Kidney epithelial cell (primary cell): ENCODE results near the gene KCNK6. TPM values are rescaled to one million over a fixed set of nuclear protein-coding genes. Genes with fewer than 3 reads are reported as not detected.
A peak's percentile ranks its signal among the peaks of the same experiment; 100 is the strongest.
"Not testable (repeated sequence)": the region's sequence is repeated elsewhere in the genome, so short reads cannot be mapped to it uniquely, and the experiment has no call there.

Experiments used
- DNase-seq: peaks from one replicate; pipeline ENCODE4 v3.0.0-alpha.2; 2010; ENCODE audit warnings: low read depth
- H3K27me3 ChIP-seq: 2 replicates; pipeline ENCODE4 v1.6.0; 2011; ENCODE audit warnings: low read length; ENCODE audit not compliant: control insufficient read depth, insufficient read depth
- H3K36me3 ChIP-seq: 2 replicates; pipeline ENCODE4 v1.5.1; 2011; ENCODE audit warnings: low read length; ENCODE audit not compliant: control insufficient read depth, insufficient read depth
- H3K4me3 ChIP-seq: 2 replicates; pipeline ENCODE4 v1.5.1; 2011; ENCODE audit warnings: low read depth, mild to moderate bottlenecking, control low read depth, low read length
- total RNA-seq: library from RNA; depleted of rRNA; stranded (reverse); fragments of >200 nt; gene quantifications from 2 replicates; pipeline ENCODE4 v1.2.3, GENCODE V29; 2015
- TF ChIP-seq, protein P1 (sequence below): IDR thresholded peaks from 2 replicates; pipeline ENCODE4 v1.5.1; 2011; ENCODE audit warnings: mild to moderate bottlenecking, moderate library complexity, low read length, control low read depth, inconsistent platforms; ENCODE audit not compliant: insufficient read depth, poor library complexity, severe bottlenecking

Gene KCNK6
- total RNA-seq, 1 donor from 2014 or later, result 3.6 TPM

DNA sequence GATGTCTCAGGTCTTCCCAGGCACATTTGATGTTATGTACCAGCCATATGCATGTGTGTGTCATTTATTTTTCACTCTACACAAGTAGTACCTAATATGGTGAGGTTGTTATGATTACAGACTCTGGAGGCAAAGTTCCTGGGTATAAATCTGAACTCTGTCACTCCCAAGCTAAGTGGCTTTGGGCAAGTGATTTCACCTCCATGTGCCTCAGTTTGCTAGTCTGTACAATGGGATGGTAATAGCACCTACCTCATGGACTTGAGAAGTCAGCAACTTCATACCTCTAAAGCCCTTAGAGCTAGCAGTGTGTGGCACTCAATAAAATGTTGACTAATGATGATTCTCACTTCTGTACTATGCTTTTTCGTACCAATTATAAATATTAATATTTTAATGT is 12.1 kb downstream of the KCNK6 start:
- no peaks in the 10 kb centered on the region for H3K27me3 ChIP-seq
- TF ChIP-seq, protein P1, sequence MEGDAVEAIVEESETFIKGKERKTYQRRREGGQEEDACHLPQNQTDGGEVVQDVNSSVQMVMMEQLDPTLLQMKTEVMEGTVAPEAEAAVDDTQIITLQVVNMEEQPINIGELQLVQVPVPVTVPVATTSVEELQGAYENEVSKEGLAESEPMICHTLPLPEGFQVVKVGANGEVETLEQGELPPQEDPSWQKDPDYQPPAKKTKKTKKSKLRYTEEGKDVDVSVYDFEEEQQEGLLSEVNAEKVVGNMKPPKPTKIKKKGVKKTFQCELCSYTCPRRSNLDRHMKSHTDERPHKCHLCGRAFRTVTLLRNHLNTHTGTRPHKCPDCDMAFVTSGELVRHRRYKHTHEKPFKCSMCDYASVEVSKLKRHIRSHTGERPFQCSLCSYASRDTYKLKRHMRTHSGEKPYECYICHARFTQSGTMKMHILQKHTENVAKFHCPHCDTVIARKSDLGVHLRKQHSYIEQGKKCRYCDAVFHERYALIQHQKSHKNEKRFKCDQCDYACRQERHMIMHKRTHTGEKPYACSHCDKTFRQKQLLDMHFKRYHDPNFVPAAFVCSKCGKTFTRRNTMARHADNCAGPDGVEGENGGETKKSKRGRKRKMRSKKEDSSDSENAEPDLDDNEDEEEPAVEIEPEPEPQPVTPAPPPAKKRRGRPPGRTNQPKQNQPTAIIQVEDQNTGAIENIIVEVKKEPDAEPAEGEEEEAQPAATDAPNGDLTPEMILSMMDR, result no peak
- no peak overlapping the region for H3K4me3 ChIP-seq
- peaks cover 2% of the 10 kb centered on the region for H3K36me3 ChIP-seq
- no peak for DNase-seq

DNA sequence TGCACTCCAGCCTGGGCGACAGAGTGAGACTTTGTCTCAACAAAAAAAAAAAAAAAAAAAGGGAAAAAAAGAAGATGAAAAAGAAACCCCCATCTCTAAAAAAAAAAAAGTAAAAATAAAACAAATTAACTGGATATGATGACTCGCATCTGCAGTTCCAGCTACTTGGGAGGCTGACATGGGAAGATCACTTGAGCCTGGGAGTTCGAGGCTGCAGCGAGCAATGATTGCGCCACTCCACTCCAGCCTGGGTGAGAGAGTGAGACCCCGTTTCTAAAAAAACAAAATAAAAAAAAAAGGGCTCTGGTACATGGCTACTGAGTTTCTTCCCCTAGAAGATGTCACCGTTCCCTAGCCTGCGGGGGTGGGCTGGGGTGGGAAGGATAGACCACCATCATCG is 13.6 kb downstream of the KCNK6 start:
- H3K36me3 ChIP-seq, result no peaks in the 10 kb centered on the region
- no peaks in the 10 kb centered on the region for H3K27me3 ChIP-seq
- DNase-seq, result no peak
- no peak overlapping the region for H3K4me3 ChIP-seq
- TF ChIP-seq, protein P1, result no peak

DNA sequence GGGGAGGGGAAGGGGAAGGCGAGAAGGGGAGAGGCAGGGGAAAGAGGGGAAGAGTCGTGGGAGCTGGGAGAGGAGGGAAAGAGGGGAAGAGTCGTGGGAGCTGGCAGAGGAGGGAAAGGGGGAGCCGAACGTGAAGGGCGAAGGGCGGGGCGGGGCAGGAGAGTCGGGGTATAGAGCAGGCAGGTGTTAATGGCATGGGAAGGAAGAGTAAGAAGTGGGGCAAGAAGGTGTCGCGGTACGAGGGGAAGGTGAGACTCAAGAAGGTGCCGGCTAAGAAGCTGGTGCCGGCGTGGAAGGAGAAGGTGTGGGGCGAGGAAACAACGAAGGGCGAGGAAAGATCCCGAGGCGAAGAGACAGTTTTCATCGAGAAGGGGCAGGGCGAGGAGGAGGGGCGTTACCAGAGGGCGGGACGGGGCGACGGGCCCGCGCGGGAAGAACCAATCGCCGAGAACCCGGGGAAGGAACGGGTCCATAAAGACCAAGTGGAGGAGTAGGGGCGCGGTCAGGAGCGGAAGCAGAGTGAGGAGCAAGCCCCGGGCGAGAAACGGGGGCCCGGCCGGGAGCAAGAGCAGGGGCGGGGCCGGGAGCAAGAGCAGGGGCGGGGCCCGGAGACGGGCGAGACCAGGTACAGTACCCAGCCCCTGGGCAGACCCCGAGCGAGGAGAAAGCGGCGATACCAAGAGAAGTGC is 16.4 kb downstream of the KCNK6 start:
- peak; percentile 73 for DNase-seq
- Histone ChIP-seq H3K36me3 (no peaks in the 10 kb centered on the region), H3K4me3 (peak overlapping the region; percentile 84), H3K27me3 (no peaks in the 10 kb centered on the region)
- TF ChIP-seq, protein P1, result no peak

DNA sequence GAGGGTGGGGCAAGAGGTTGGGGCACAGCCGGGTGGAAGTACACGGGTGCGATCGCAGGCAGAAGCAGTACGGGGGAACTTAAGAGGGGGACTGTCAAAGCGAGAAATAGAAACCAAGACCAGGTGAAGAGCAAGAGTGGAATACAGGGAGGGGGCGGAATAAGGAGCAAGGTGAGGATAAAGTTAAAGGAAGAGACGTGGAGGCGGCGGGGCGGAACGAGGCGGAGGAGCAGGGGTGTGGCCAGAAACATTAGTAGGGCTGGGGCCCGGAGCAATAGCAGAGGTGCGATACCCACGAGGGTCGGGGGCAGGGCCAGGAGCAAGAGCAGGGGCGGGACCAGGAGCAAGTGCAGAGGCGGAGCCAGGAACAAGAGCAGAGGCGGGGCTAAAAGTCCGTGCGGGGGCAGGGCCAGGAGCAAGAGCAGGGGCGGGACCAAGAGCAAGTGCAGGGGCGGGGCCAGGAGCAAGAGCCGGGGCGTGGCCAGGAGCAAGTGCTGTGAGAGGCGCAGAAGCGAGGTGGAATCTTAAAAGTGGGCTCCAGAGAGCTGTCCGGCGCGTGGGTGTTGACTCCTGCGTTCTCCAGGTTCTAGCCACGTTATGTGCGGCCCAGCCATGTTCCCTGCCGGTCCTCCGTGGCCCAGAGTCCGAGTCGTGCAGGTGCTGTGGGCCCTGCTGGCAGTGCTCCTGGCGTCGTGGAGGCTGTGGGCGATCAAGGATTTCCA is 17.2 kb downstream of the KCNK6 start:
- peak overlapping the region; percentile 84 for H3K4me3 ChIP-seq
- no peaks in the 10 kb centered on the region for H3K36me3 ChIP-seq
- peak; percentile 61 for DNase-seq
- TF ChIP-seq, protein P1, result no peak
- H3K27me3 ChIP-seq, result no peaks in the 10 kb centered on the region

DNA sequence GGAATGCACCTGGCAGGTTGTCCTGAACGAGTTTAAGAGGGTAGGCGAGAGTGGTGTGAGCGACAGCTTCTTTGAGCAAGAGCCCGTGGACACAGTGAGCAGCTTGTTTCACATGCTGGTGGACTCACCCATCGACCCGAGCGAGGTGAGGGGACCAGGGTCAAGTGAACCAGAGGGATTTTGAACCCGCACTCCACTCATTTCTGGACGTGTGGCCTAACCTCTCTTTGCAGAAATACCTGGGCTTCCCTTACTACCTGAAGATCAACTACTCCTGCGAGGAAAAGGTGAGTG is 17.7 kb downstream of the KCNK6 start:
- H3K36me3 ChIP-seq, result no peaks in the 10 kb centered on the region
- peak overlapping the region; percentile 33 for H3K4me3 ChIP-seq
- no peak for DNase-seq
- TF ChIP-seq, protein P1, result no peak
- H3K27me3 ChIP-seq, result no peaks in the 10 kb centered on the region

DNA sequence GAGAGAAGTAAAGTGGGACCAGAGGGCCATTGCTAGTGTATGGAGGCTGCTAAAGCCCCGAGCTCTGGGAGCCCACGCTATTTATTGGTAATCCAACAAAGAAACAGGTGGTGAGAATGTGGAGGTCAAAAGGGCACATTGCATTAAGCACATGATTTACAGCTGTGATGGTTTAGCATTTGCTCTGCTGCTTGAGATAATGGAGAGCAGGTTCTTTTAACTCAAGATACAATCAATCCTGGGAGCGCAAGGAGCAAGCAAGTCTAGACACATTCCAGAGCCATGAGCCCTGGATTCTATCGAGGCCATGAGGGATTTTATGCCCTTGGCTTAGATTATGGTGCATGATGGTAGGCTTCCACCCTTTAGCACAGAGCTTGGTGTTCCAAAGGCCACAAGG is 19.4 kb downstream of the KCNK6 start:
- H3K27me3 ChIP-seq, DNase-seq, H3K36me3 ChIP-seq, H3K4me3 ChIP-seq: not testable (repeated sequence)
